NCI-H526 treated with DMSO at 0.1 percent for 48 hours (cell line): ENCODE results near the gene CLMN.
"Not testable (repeated sequence)": the region's sequence is repeated elsewhere in the genome, so short reads cannot be mapped to it uniquely, and the experiment has no call there.

ENCODE experiments used
- DNase-seq: peaks from one replicate; lab custom pipeline; 2025; lab: John Stamatoyannopoulos, UW

Gene CLMN

GRCh38 chr14:95192311-95192710 is 127.4 kb downstream of the CLMN start:
- DNase-seq: no peak

GRCh38 chr14:95191445-95192199 is 128.1 kb downstream of the CLMN start:
- DNase-seq: no peak

DNA sequence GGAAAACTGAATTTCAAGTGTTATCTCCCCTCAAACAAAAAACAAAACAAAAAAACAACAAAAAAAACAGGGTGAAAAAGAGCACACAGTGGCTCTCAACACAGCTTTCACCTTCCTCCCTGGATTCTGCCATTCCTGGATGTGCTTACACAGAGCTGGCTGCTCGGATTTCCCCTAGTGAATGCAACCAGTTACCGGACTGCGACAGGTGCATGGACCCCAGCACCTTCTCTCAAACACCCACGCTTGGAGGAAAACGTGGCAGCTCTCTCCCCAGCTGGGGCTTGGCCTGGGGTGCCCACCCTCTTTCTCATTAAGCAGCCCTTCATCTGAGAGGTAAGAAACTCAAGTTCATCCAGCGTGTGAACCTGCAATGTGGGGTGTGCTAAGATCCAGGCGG is 128.9 kb downstream of the CLMN start:
- DNase-seq: no peak

DNA sequence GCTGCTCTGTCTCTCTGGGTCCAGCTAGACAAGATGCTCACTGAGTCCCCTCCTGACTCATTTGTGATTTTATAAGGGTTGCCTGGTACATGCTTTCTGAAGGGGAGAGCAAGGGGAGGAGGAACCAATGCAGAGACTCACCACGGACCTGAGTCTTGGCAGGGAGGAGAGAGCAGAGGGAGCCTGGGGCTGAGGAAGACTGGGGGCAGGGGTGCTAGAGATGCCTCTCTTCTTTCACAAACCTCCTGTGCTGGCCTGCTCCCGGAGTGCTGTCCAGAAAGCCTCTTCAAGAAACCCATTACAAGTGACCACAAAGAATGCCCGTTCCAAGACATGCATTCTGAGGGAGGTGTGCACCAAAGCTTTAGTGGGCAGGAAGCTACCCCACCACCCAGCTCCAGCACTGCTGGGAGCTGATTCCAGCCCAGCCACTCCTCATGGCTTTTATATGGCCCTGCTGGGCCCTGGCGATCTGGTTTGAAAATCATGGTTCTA is 129.3 kb downstream of the CLMN start:
- no peak for DNase-seq

GRCh38 chr14:95189367-95190132 is 130.2 kb downstream of the CLMN start:
- DNase-seq: no peak

DNA sequence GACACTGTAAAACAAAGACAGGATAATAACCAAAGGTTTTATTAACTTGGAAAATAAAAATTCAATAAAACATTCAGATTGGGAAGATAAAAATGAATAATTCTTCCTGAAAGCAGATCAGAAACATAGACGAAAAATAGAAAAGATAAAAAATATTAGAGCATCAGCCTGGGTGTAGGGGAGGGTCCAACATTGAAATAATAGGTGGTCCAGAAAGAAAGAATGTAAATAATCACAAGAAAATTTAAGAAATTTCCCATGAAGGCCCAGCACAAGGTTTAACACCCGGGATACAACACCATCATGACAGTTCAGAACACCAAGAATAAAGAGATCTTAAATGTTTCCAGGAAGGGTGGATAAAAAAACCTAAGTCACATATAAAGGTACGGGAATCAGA is 131.3 kb downstream of the CLMN start:
- no peak for DNase-seq

DNA sequence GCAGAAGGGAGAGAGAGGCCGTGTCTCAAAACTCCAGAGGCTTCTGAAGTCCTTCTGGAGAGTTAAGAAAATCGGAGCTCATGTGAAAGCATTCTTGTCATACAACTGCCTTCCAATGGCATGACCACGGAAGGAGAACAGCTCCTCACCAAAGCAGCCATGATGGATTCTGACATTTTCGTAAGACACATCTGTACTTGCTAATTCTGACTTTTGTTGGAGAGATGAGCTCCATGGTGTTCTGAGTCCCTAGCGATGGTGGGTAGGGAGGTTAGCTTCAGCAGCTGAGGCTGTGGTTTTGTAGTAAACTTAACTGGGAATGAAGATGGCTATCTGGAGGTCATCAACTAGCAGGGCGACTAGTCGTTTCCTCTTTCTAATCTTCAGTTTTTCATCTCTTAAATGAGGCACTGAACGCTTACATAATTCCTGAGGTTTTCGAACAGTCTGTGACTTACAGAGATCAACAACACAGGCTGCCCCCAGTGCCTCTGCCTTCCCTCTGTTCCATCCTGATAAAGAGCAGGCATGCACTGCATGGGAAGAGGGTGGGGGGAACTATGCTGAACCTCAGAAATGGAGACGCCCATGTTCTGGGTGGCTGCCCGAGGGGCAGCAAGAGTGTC is 133.8 kb downstream of the CLMN start:
- DNase-seq: no peak

DNA sequence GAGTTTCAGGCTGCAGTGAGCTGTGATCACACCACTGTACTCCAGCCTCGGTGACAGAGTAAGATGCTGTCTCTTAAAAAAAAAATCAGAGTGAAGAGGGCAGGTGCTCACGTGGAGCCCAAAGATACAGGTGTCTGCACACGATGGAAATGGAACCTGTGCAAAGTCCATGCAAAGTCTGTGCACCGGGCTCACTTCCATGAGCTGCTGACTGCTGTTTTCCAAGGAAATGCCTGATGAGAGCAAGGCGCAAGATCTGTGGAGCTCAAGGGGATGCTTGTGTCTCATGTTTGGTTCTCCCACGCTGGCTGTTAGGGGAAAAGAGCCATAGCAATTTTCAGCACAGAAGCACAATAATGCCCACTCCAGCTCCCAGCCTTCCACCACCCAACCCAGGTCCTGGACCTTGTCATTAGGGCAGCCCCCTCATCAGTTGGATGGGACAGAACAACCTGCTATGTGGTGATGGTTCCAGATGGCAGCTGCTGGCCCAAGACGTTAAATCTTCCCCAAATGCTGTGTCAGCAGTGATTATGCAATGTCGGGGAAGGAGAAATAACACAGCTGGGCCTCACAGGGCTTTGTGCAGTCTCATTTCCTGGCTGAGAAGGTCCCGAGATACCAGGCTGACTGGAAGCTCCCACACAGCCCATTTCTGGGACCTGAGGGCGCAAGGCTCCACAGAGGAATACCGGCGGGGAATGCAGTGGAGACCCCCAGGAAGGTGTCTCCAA is 134.5 kb downstream of the CLMN start:
- DNase-seq: no peak

GRCh38 chr14:95184413-95184790 is 135.3 kb downstream of the CLMN start:
- DNase-seq: no peak

DNA sequence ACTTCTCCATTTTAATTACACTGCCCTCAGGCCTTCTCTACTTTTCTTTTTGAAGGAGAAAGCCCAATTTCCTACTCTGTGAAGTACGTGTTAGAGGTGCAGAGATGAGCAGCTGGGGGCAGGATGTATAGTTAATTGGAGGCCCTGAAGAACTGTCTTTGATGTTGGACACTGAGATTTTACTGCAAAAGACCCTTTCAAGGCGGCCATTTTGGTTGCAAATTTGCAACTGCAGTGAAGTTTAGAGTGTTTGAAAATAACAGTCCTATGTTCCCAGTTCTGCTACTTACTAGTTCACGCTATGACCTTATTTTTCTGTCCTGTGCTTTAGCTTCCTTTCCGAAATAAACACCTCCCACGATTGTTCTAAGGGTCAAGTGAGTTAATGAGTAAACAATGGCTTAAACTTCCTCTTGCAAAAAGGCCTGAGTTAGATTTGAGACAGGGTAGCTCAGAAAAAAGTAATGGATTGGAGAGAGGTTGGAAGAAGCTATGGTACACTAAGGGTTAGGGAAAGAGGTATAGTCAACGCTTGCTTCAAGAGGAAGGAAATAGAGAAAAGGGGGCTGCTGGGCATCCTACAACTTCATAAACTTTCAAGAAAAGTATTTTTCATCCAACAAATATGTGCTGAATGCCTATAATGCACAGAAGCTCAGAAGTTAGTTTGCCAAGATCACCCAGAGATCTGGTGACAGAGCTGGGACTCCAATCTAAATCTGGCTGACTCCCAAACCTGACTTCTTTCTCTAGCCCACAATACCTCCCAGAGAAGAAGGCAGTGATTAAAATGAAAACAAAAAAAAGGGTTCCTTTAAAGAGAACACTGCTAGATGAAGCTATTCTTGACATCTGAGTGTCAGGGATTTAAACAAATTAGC is 135.9 kb downstream of the CLMN start:
- DNase-seq: no peak

GRCh38 chr14:95183082-95183481 is 136.6 kb downstream of the CLMN start:
- no peak for DNase-seq

DNA sequence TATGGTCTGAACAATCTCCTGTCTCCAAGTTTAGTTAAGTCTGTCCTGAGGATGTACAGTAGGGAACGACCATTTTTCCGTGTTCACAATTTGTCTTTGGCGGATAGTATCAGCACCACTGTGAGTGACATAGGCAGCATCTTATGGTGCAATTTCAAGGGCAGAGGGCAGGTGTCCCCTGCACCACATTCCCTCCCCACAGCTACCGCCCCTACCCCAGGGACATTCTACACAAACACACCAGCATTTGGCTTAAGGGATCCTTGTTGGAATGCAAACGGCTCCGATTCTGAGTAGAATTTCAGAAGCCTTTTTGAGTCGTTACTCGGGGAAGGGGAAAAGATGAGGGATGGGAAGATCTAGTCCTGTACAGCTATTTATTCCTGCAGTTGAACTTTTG is 137.3 kb downstream of the CLMN start:
- no peak for DNase-seq

DNA sequence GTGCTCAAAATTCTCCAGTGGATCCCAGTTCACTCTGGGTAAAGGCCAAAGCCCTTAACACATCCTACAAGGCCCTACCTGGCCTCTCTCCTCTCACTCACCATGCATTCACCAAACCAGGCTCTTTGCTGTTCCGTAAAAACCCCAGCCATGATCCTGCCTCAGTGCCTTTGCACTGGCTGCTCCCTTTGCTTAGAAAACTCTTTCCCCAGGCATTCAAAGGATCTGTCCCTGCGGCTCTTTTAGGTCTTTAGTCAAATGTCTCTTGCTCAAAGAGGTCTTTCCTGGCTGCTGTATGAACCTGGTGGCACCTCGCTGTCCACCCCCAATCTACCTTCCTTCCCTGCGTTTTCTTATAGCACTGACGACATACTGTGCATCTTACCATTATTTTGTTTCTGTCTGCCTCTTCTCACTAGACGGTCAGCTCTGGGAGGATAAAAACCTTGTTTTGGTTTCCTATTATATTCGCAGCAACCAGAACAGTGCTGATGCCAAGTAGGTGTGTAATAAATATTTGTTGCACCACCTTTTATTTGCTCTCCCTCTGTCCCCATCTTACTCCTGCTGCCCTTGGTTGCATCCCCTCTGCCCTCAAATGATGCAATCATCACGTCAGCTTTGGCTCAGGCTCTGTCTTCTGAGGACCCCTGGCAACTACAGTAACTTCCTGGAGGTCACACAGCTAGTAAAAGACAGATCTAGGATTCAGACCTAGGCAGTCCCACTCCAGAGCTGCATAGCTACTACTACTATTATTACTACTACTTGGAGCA is 138.6 kb downstream of the CLMN start:
- no peak for DNase-seq

GRCh38 chr14:95175670-95176069 is 144.0 kb downstream of the CLMN start:
- DNase-seq: not testable (repeated sequence)

GRCh38 chr14:95174184-95174792 is 145.4 kb downstream of the CLMN start:
- no peak for DNase-seq

DNA sequence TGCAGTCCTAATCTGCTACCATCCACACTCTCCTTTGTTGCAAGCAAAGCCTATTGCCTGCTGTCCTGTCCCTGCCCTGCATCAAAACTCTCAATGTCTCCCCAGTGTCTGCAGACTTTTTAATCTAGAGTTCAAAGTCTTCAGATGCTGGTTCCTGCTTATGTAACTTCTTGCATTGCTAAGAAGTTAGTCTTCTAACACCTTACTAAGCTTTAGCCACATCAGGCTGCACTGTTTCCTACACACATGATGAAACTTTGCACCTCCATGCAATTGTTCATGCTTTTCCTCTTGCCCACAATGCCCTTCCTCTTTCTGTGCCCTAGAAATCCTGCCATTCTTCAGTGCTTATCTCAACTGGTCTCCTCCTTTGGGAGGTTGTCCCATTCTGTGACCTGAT is 146.2 kb downstream of the CLMN start:
- DNase-seq: no peak

DNA sequence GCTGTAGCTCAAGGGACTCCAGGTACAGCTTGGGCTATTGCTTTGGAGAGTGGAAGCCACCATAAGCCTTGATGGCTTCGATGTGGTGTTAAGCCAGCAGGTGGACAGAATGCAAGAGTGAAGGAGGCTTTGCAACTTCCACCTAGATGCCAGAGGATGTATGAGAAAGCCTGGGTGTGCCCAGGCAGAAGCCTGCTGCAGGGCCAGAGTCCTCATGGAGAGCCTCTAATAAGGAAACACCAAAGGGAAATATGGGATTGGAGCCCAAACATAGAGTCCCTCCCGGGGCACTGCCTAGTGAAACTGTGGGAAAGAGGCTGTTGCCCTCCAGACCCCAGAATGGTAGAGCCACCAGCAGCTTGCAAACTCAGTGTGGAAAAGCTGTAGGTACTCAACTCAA is 152.5 kb downstream of the CLMN start:
- no peak for DNase-seq

DNA sequence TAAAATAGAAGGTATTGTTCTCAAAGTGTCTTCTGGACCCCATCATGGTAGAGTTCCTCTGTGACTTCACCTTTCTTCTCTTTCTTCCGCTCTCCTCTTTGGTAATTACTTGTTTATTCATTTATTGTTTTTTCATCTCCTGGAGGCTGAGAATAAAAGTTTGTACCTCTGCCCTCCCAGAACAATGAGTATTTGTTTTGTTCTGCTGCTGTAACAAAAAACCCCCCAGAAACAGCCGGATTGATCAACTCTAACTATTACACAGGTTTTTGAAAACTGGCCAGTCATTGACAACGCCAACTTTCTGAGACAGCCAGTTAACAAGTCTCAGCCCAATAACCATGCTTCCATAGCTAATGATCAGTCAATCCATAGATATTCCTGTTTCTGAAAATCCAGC is 154.2 kb downstream of the CLMN start:
- no peak for DNase-seq

DNA sequence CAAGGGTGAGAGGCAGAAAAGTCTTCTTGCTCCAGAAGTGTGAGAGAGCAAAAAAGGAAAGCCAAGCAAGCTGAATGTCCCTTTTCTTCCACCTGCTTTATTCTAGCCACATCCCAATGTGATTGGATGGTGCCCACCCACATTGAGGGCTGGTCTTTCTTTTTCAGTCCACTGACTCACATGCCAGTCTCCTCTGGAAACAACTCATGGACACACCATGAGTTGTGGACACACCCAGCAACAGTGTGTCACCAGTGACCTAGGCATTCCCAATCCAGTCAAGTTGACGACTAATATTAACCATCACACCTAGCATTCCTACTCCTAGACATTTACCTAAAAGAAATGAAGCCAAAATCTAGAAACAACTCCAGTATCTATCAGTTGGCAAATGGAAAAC is 155.2 kb downstream of the CLMN start:
- no peak for DNase-seq

DNA sequence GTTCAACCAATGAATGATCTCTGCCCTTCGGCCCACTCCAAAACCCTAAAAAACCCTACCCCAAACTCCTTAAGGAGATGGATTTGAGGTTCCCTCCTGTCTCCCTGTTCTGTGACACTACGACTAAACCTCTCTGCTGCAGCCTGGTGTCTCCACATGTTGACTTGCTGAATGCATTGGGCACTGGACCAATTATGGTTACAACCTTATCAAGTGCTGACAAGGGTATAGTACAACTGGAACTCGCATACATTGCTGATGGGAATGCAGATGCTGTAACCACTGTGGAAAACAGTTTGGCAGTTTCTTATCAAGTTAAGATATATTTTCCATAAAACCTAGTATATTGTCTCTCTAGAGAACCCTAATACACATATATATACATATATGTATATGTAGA is 156.0 kb downstream of the CLMN start:
- no peak for DNase-seq
